Measurements from ENCODE around the gene TNFRSF1A.
"Not testable (repeated sequence)": the region's sequence is repeated elsewhere in the genome, so short reads cannot be mapped to it uniquely, and the experiment has no call there.

The TNFRSF1A gene

GRCh38 chr12:6295094-6295811 is 46.6 kb downstream of the TNFRSF1A start:
- no peak for DNase-seq

- no peak for DNase-seq
Measured at GRCh38 chr12:6294156-6295093, 47.5 kb downstream of the TNFRSF1A start.

- DNase-seq: no peak
Measured at GRCh38 chr12:6292606-6293005, 49.3 kb downstream of the TNFRSF1A start.

GRCh38 chr12:6289906-6290305 is 52.0 kb downstream of the TNFRSF1A start:
- DNase-seq: not testable (repeated sequence)

GRCh38 chr12:6289081-6289480 is 52.8 kb downstream of the TNFRSF1A start:
- not testable (repeated sequence) for DNase-seq

- no peak for DNase-seq
Measured at GRCh38 chr12:6288235-6288634, 53.6 kb downstream of the TNFRSF1A start.

- DNase-seq: no peak
Measured at GRCh38 chr12:6285532-6286306, 56.2 kb downstream of the TNFRSF1A start.

GRCh38 chr12:6285063-6285477 is 56.8 kb downstream of the TNFRSF1A start:
- DNase-seq: peak; percentile 44

- no peak for DNase-seq
Measured at GRCh38 chr12:6284273-6284672, 57.6 kb downstream of the TNFRSF1A start.

- DNase-seq: no peak
Measured at GRCh38 chr12:6282453-6282840, 59.4 kb downstream of the TNFRSF1A start.

- no peak for DNase-seq
Measured at GRCh38 chr12:6281081-6281809, 60.6 kb downstream of the TNFRSF1A start.

- no peak for DNase-seq
Measured at GRCh38 chr12:6280672-6281071, 61.2 kb downstream of the TNFRSF1A start.

GRCh38 chr12:6280053-6280469 is 61.8 kb downstream of the TNFRSF1A start:
- no peak for DNase-seq

- DNase-seq: no peak
Measured at GRCh38 chr12:6279631-6280030, 62.2 kb downstream of the TNFRSF1A start.

- no peak for DNase-seq
Measured at GRCh38 chr12:6279256-6279628, 62.6 kb downstream of the TNFRSF1A start.
